Measurements from ENCODE around the gene CRYGC. TPM values are rescaled to one million over a fixed set of nuclear protein-coding genes. Genes with fewer than 3 reads are reported as not detected.

Gene CRYGC
- polyA plus RNA-seq, 1 experiment, result not detected

- H3K27me3 ChIP-seq (ENCODE audit: control insufficient read depth, insufficient read depth, low read length), result no peaks in the 10 kb centered on the region
- H3K4me3 ChIP-seq (ENCODE audit: low read depth, low read length), result no peak overlapping the region
- DNase-seq (ENCODE audit: low read depth), result no peak
- POLR2A ChIA-PET, result no interaction called here
- CTCF ChIA-PET, result interaction anchor here (1.0 to 2.5 kb wide), 7 partner anchors 9 to 428 kb away, joined by 3 to 21 read pairs (median 4); partner anchors contain the start of gene IDH1
- H3K36me3 ChIP-seq (ENCODE audit: control insufficient read depth, insufficient read depth, low read length), result no peaks in the 10 kb centered on the region
- no peak for TF ChIP-seq CTCF (IDR thresholded peaks at IDR 0.05; ENCODE audit: insufficient read depth, low read depth, low read length)
These were observed 44.5 kb upstream of the CRYGC start for GRCh38 chr2:208174144-208174543.

GRCh38 chr2:208172125-208172524 lies 42.5 kb upstream of the CRYGC start:
- no peak overlapping the region for H3K4me3 ChIP-seq (ENCODE audit: low read depth, low read length)
- DNase-seq (ENCODE audit: low read depth), result no peak
- no peaks in the 10 kb centered on the region for H3K36me3 ChIP-seq (ENCODE audit: control insufficient read depth, insufficient read depth, low read length)
- ChIA-PET CTCF (interaction anchor here (1.6 kb wide), 1 partner anchor 12 kb away, joined by 3 read pairs; no protein-coding TSS in a partner anchor), POLR2A (no interaction called here)
- H3K27me3 ChIP-seq (ENCODE audit: control insufficient read depth, insufficient read depth, low read length), result no peaks in the 10 kb centered on the region
- TF ChIP-seq CTCF (IDR thresholded peaks at IDR 0.05; ENCODE audit: insufficient read depth, low read depth, low read length), result no peak

DNA sequence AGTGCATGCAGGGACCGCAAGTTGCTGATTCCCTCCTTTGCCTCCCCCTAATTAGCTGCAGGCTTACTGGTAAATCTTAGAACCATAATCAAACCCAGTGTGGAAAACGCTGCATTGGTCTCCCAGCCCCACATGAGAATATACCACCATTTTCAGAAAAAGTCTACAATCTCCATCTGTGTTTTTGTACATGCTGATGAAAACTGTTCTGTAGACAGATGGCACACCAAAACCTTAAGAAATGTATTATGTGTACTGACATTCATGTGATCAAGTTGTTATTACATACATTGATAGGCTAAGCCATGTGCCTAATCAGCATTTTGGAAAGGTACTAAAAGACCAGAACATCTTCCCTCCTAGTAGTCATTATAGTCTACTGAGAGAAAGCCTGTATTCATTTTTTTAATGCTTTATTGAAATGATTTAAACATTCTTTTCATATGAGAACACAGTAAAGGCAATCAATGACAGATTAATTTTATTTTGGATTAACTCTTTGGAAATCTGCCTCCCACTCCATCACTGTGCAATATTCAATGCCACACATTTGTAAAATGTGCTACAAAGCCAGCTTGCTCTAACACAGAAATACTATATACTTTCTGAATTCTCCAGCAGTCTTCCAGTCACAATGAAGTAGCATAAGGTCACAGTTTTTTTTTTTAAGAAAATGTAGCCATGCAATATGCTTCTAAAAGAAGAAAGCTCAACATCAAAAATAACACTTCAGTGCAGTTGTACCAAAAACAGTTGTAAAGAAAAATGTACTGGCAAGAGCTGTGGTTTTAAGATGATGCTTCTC lies 35.5 kb upstream of the CRYGC start:
- no peak for TF ChIP-seq CTCF (IDR thresholded peaks at IDR 0.05; ENCODE audit: insufficient read depth, low read depth, low read length)
- Histone ChIP-seq H3K36me3 (ENCODE audit: control insufficient read depth, insufficient read depth, low read length) (no peaks in the 10 kb centered on the region), H3K27me3 (ENCODE audit: control insufficient read depth, insufficient read depth, low read length) (no peaks in the 10 kb centered on the region), H3K4me3 (ENCODE audit: low read depth, low read length) (no peak overlapping the region)
- POLR2A ChIA-PET, result no interaction called here
- no peak for DNase-seq (ENCODE audit: low read depth)
- CTCF ChIA-PET, result interaction anchor here (1.9 kb wide), 1 partner anchor 10 kb away, joined by 7 read pairs; no protein-coding TSS in a partner anchor

DNA sequence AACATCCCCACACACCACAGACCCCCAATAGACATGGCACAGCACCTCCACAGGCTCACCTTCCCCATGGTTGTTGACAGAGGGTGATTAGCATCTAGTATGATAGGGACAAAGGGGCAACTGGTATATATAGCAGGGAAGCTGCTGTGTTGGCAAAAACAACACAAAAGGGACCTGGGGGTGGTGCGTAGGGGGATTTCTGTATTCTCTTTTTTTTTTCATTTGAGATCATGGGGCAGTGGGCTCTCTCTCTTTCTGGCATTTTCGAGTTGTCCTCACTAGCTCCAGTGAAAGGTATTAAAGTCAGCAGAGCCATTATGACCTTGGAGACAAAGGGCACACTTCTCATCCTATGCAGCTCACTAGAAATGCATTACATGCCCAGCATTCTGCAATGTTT lies 33.9 kb upstream of the CRYGC start, which contains the start of gene CRYGA:
TSS of gene CRYGA (minus strand) at position 101 of the 400 bp plus-strand sequence. CDS start at position 68, 33 bp downstream.
- ChIA-PET POLR2A (no interaction called here), CTCF (no interaction called here)
- no peak for TF ChIP-seq CTCF (IDR thresholded peaks at IDR 0.05; ENCODE audit: insufficient read depth, low read depth, low read length)

GRCh38 chr2:208156439-208156838 lies 26.8 kb upstream of the CRYGC start:
- DNase-seq (ENCODE audit: low read depth), result no peak
- no peaks in the 10 kb centered on the region for H3K36me3 ChIP-seq (ENCODE audit: control insufficient read depth, insufficient read depth, low read length)
- no peaks in the 10 kb centered on the region for H3K27me3 ChIP-seq (ENCODE audit: control insufficient read depth, insufficient read depth, low read length)
- no peak for TF ChIP-seq CTCF (IDR thresholded peaks at IDR 0.05; ENCODE audit: insufficient read depth, low read depth, low read length)
- CTCF ChIA-PET, result interaction anchor here (1.2 kb wide), 1 partner anchor 10 kb away, joined by 5 read pairs; no protein-coding TSS in a partner anchor
- POLR2A ChIA-PET, result no interaction called here
- H3K4me3 ChIP-seq (ENCODE audit: low read depth, low read length), result no peak overlapping the region

More for the DNA sequence above, 33.9 kb upstream of the CRYGC start, which contains the start of gene CRYGA:
- no peak within 1 kb of the TSS for H3K4me3 ChIP-seq (ENCODE audit: low read depth, low read length)
- DNase-seq (ENCODE audit: low read depth), result no peak
- H3K36me3 ChIP-seq (ENCODE audit: control insufficient read depth, insufficient read depth, low read length), result no peaks in the 10 kb centered on the region
- H3K27me3 ChIP-seq (ENCODE audit: control insufficient read depth, insufficient read depth, low read length), result no peaks in the 10 kb centered on the region

Measured in BJ (cell line).